ENCODE measurements around the gene TTC8.

TTC8 gene

DNA sequence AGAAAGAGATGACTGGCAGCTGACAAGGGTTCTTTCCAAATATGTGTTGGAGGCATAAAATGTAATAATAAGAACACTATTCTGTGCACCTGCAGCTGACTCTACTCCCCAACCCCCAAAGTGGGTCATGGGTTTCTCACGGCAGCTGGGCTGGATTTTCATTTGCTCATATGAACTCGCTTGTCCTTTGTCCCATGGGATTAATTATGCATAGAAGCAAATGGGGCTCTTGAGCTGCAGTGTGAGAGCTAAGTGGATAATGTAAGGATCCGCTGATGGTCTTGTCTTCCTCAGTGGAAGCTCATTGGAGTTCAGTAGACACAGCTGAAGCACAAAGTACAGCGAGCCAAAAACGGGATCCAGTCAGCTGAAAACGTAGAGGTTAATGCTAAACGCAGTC, 46.3 kb downstream of the TTC8 start:
- no peak overlapping the region for H3K4me2 ChIP-seq (ENCODE audit: low read depth, low read length)
- H3K36me3 ChIP-seq (replicated peaks; ENCODE audit: insufficient read depth, low read length) = no peaks in the 10 kb centered on the region
- no peak for DNase-seq
- no peak overlapping the region for H2AFZ ChIP-seq (ENCODE audit: low read length)
- no peaks in the 10 kb centered on the region for H3K9me3 ChIP-seq (replicated peaks; ENCODE audit: insufficient read depth, low read length)
- TF ChIP-seq EZH2phosphoT487 (IDR thresholded peaks at IDR 0.05; ENCODE audit: low read length) = no peak
- no peak for TF ChIP-seq CTCF (IDR thresholded peaks at IDR 0.05; ENCODE audit: low read length)
- TF ChIP-seq EZH2 (optimal IDR thresholded peaks at IDR 0.05; ENCODE audit: low read depth, low read length) = no peak
- no peaks in the 10 kb centered on the region for H3K79me2 ChIP-seq (ENCODE audit: low read length)
- H3K4me3 ChIP-seq (ENCODE audit: low read length) = no peak overlapping the region
- H3K9ac ChIP-seq (ENCODE audit: low read length) = no peak overlapping the region
- H3K27me3 ChIP-seq (replicated peaks; ENCODE audit: insufficient read depth, low read length) = no peaks in the 10 kb centered on the region
- H3F3A ChIP-seq (ENCODE audit: insufficient read depth, low read length) = no peaks in the 10 kb centered on the region
- no peaks in the 10 kb centered on the region for H3K4me1 ChIP-seq (ENCODE audit: low read length)
- H3K9me2 ChIP-seq (replicated peaks; ENCODE audit: insufficient read depth, low read length) = no peaks in the 10 kb centered on the region
- no peaks in the 10 kb centered on the region for H4K20me1 ChIP-seq (ENCODE audit: insufficient read depth, low read length)
- no peak overlapping the region for H3K27ac ChIP-seq (ENCODE audit: low read length)

DNA sequence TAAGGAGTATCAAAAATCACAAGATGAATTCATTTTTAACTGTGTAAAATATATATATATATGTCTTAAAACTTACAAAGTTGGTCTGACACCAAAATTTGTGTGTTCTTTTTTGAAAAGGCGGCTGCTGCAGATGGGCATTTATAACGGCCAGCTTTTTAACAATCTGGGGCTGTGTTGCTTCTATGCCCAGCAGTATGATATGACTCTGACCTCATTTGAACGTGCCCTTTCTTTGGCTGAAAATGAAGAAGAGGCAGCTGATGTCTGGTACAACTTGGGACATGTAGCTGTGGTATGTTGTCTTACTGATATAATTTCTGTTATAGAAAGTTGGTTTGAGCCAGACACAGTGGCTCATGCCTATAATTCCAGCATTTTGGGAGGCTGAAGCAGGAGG, 47.0 kb downstream of the TTC8 start:
- DNase-seq = no peak
- H3K9me2 ChIP-seq (replicated peaks; ENCODE audit: insufficient read depth, low read length) = no peaks in the 10 kb centered on the region

GRCh38 chr14:88872976-88873375, 48.5 kb downstream of the TTC8 start:
- no peak overlapping the region for H3K4me3 ChIP-seq (ENCODE audit: low read length)
- no peaks in the 10 kb centered on the region for H3K79me2 ChIP-seq (ENCODE audit: low read length)
- TF ChIP-seq CTCF (IDR thresholded peaks at IDR 0.05; ENCODE audit: low read length) (no peak), EZH2 (optimal IDR thresholded peaks at IDR 0.05; ENCODE audit: low read depth, low read length) (no peak), EZH2phosphoT487 (IDR thresholded peaks at IDR 0.05; ENCODE audit: low read length) (no peak)
- no peak overlapping the region for H3K27ac ChIP-seq (ENCODE audit: low read length)
- no peaks in the 10 kb centered on the region for H4K20me1 ChIP-seq (ENCODE audit: insufficient read depth, low read length)
- H3K4me1 ChIP-seq (ENCODE audit: low read length) = no peaks in the 10 kb centered on the region
- H3K9me3 ChIP-seq (replicated peaks; ENCODE audit: insufficient read depth, low read length) = no peaks in the 10 kb centered on the region
- H3K36me3 ChIP-seq (replicated peaks; ENCODE audit: insufficient read depth, low read length) = no peaks in the 10 kb centered on the region
- H3F3A ChIP-seq (ENCODE audit: insufficient read depth, low read length) = no peaks in the 10 kb centered on the region
- H3K9me2 ChIP-seq (replicated peaks; ENCODE audit: insufficient read depth, low read length) = no peaks in the 10 kb centered on the region
- H3K27me3 ChIP-seq (replicated peaks; ENCODE audit: insufficient read depth, low read length) = no peaks in the 10 kb centered on the region
- no peak overlapping the region for H3K9ac ChIP-seq (ENCODE audit: low read length)
- no peak for DNase-seq
- no peak overlapping the region for H3K4me2 ChIP-seq (ENCODE audit: low read depth, low read length)
- no peak overlapping the region for H2AFZ ChIP-seq (ENCODE audit: low read length)

More for the DNA sequence above, 47.0 kb downstream of the TTC8 start:
- H3K27ac ChIP-seq (ENCODE audit: low read length) = no peak overlapping the region
- TF ChIP-seq CTCF (IDR thresholded peaks at IDR 0.05; ENCODE audit: low read length) = no peak
- TF ChIP-seq EZH2phosphoT487 (IDR thresholded peaks at IDR 0.05; ENCODE audit: low read length) = no peak
- no peak for TF ChIP-seq EZH2 (optimal IDR thresholded peaks at IDR 0.05; ENCODE audit: low read depth, low read length)
- no peaks in the 10 kb centered on the region for H4K20me1 ChIP-seq (ENCODE audit: insufficient read depth, low read length)
- no peak overlapping the region for H3K9ac ChIP-seq (ENCODE audit: low read length)
- H3K36me3 ChIP-seq (replicated peaks; ENCODE audit: insufficient read depth, low read length) = no peaks in the 10 kb centered on the region
- no peaks in the 10 kb centered on the region for H3K79me2 ChIP-seq (ENCODE audit: low read length)
- H3K27me3 ChIP-seq (replicated peaks; ENCODE audit: insufficient read depth, low read length) = no peaks in the 10 kb centered on the region
- no peak overlapping the region for H3K4me2 ChIP-seq (ENCODE audit: low read depth, low read length)
- H3K9me3 ChIP-seq (replicated peaks; ENCODE audit: insufficient read depth, low read length) = no peaks in the 10 kb centered on the region
- no peak overlapping the region for H3K4me3 ChIP-seq (ENCODE audit: low read length)
- no peaks in the 10 kb centered on the region for H3F3A ChIP-seq (ENCODE audit: insufficient read depth, low read length)
- H3K4me1 ChIP-seq (ENCODE audit: low read length) = no peaks in the 10 kb centered on the region
- H2AFZ ChIP-seq (ENCODE audit: low read length) = no peak overlapping the region

Data from MM.1S (cell line).